Stimulated activated CD8-positive, alpha-beta memory T cell treated with anti-CD3 and anti-CD28 coated beads, Interleukin-4, amount 100 ng/mL, for 48 hours (primary cell): ENCODE data around the gene OR4D9.
"Not testable (repeated sequence)": the region's sequence is repeated elsewhere in the genome, so short reads cannot be mapped to it uniquely, and the experiment has no call there.

Experiments used
- DNase-seq: peaks from one replicate; pipeline ENCODE4 v3.0.0-alpha.2; 2020

OR4D9 gene

GRCh38 chr11:59510941-59511589, at the start of gene OR4D9:
Gene OR4D9 (plus strand): TSS chr11:59511539. CDS start chr11:59514913, 3,374 bp downstream.
- no peak for DNase-seq

GRCh38 chr11:59463190-59463641, 48.1 kb upstream of the OR4D9 start:
- DNase-seq, result no peak

GRCh38 chr11:59473015-59473414, 38.3 kb upstream of the OR4D9 start, which contains the start of gene OR4D10:
Gene OR4D10 (plus strand): TSS chr11:59473315. CDS start chr11:59477430, 4,115 bp downstream.
- no peak for DNase-seq

GRCh38 chr11:59475176-59475575, 36.2 kb upstream of the OR4D9 start:
- DNase-seq, result no peak

GRCh38 chr11:59479906-59480305, 31.4 kb upstream of the OR4D9 start:
- DNase-seq, result no peak

- DNase-seq, result no peak
Measured at GRCh38 chr11:59480359-59480758, 31.0 kb upstream of the OR4D9 start.

GRCh38 chr11:59501931-59502330, 9.4 kb upstream of the OR4D9 start:
- DNase-seq, result no peak

GRCh38 chr11:59503276-59503675, 8.1 kb upstream of the OR4D9 start, which contains the start of gene OR4D11:
Gene OR4D11 (plus strand): TSS chr11:59503576. CDS start chr11:59503576, 0 bp downstream.
- no peak for DNase-seq

GRCh38 chr11:59511675-59512074, 336 bp downstream of the OR4D9 start:
- DNase-seq, result no peak

GRCh38 chr11:59520139-59520538, 8.8 kb downstream of the OR4D9 start:
- not testable (repeated sequence) for DNase-seq

GRCh38 chr11:59520741-59521140, 9.4 kb downstream of the OR4D9 start:
- DNase-seq, result no peak

- DNase-seq, result no peak
Measured at GRCh38 chr11:59523541-59523940, 12.2 kb downstream of the OR4D9 start.

GRCh38 chr11:59528711-59529110, 17.4 kb downstream of the OR4D9 start:
- DNase-seq, result no peak

GRCh38 chr11:59532620-59533019, 21.3 kb downstream of the OR4D9 start:
- no peak for DNase-seq

- DNase-seq, result no peak
Measured at GRCh38 chr11:59534676-59535075, 23.3 kb downstream of the OR4D9 start.

- DNase-seq, result no peak
Measured at GRCh38 chr11:59542142-59542810, 30.9 kb downstream of the OR4D9 start.

- DNase-seq, result not testable (repeated sequence)
Measured at GRCh38 chr11:59543713-59544112, 32.4 kb downstream of the OR4D9 start.

GRCh38 chr11:59544869-59545178, 33.5 kb downstream of the OR4D9 start:
- DNase-seq, result no peak

GRCh38 chr11:59545179-59546020, 34.1 kb downstream of the OR4D9 start:
- no peak for DNase-seq

- DNase-seq, result not testable (repeated sequence)
Measured at GRCh38 chr11:59547605-59548308, 36.4 kb downstream of the OR4D9 start.

- no peak for DNase-seq
Measured at GRCh38 chr11:59548309-59548656, 36.9 kb downstream of the OR4D9 start.

GRCh38 chr11:59550368-59550841, 39.1 kb downstream of the OR4D9 start:
- DNase-seq, result peak; percentile 94
